Stimulated activated CD4-positive, alpha-beta T cell treated with anti-CD3 and anti-CD28 coated beads, Interleukin-1b, Interleukin-23, amount 100 ng/mL, for 1 hour (primary cell): ENCODE measurements around the gene TGFBRAP1.
A peak's percentile ranks its signal among the peaks of the same experiment; 100 is the strongest.

Source experiments
- DNase-seq, 2 donors: peaks; one replicate each; pipeline ENCODE4 v3.0.0-alpha.2; 2020; ENCODE audit warnings: low read depth in 2 of 2

Gene TGFBRAP1

GRCh38 chr2:105329561-105330495 is at the start of gene TGFBRAP1:
TSS of gene TGFBRAP1 (minus strand) at chr2:105329735. CDS start at chr2:105308301, 21,434 bp downstream.
- DNase-seq: peak in 1 of 2 donors; percentile 29

DNA sequence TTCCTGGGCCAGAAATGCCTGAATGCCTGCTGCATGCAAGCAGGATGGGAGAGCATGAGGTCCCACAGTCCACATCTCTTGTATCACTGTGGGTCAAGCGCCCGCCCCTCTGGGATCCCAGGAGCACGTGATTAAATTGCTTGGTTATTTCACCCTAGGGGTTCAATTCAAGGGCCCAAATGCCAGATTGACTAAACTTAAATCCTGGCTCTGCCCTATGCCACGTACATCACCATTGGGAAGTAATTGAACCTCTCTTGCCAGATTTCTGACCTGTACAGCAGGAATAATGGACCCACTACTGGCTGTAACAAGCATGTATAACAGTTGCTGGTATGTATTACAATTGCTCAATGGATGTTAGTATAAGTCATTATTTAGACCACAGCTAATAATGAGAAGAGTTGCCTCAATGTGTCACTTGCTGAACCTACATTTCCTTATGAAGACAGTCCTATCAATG is 49.4 kb upstream of the TGFBRAP1 start:
- DNase-seq: no peak

DNA sequence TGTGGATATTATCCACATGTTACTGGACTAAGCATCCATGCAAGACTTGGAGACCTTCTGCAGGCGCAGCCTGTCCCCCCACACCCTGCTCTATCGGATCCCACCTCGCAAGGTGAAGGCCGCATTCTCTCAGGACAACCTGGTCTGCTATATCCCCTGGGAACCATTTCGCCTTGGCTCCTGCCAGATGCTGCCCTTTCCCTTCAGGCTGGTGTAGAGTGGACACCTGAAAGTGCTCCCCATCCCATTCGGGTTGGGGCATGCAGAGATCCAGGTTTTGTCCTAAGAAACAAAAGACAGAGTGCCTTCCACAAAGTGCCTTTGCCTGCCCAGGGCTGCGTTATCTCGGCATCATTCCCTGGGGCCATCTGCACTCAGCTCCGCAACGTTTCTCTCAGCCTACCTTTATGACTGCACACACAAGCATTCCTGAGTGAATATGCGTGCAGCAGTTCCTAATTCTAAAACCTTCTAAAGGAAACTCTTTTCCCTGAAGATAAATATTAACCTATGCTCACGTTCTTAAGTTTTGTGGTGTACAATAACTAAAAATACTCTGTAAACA is 48.8 kb upstream of the TGFBRAP1 start:
- DNase-seq: no peak

GRCh38 chr2:105377871-105378270 is 48.3 kb upstream of the TGFBRAP1 start:
- DNase-seq: no peak

- no peak for DNase-seq
Observed at GRCh38 chr2:105376789-105377240, 47.3 kb upstream of the TGFBRAP1 start.

- DNase-seq: no peak
Observed at GRCh38 chr2:105376010-105376409, 46.5 kb upstream of the TGFBRAP1 start.

- DNase-seq: no peak
Observed at GRCh38 chr2:105375001-105375561, 45.5 kb upstream of the TGFBRAP1 start.

GRCh38 chr2:105373895-105374401 is 44.4 kb upstream of the TGFBRAP1 start:
- no peak for DNase-seq

- no peak for DNase-seq
Observed at GRCh38 chr2:105373344-105373781, 43.8 kb upstream of the TGFBRAP1 start.

- no peak for DNase-seq
Observed at GRCh38 chr2:105371810-105372209, 42.3 kb upstream of the TGFBRAP1 start.

DNA sequence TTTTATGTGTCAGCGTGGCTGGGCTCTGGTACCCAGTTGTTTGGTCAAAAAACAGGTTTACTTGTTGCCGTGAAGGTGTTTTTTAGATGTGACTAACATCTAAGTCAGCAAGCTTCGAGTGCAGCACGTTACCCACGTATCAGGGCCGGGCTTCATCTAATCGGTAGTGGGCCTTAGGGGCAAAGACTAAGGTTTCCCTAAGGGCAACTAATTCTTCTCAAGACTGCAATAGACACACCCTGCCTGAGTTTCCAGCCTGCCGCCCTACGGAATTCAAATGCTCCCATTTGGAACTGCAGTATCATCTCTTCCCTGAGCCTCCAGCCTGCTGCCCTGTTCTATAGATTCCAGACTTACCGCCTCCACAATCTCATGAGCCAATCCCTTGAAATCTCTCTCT is 41.6 kb upstream of the TGFBRAP1 start:
- DNase-seq: no peak

DNA sequence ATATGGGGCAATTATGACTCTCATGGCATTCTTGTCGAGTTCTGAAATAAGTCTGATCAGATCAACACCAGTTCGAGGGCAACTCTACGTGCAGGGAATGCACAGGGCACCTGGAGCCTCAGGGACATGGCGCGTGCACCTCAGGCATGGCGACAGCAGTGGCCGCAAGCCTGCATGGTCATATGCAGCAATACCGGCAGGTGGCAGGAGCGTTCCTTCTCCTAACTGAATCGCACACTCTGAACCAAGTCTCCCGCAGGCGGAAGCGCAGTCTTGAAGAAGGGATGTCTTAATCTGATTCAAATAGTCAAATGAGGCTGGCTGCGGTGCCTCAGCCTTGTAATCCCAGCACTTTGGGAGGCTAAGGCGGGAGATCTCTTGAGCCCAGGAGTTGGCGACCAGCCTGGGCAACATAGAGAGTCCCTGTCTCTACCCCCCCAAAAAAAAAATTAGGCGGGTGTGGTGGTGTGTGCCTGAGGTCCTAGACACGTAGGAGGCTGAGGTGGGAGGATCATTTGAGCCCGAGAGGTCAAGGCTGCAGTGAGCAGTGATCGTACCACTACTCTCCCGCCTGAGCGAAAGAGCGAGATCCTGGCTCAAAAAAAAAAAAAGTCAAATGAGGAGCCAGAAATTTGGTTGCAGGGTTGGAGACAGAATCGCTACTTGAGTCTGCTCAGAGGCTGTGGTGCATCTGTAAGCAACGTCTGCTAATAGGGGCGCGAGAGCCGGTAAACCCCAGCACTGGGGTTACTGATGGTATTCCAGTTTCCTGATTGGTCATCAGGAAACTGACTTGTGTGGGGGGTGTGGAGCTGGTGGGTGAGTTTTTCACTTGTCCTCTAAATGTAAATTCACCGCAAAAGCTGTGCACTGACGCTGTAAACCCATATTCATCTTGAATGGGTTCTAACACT is 40.5 kb upstream of the TGFBRAP1 start:
- DNase-seq: peak; percentile 67 to 77

DNA sequence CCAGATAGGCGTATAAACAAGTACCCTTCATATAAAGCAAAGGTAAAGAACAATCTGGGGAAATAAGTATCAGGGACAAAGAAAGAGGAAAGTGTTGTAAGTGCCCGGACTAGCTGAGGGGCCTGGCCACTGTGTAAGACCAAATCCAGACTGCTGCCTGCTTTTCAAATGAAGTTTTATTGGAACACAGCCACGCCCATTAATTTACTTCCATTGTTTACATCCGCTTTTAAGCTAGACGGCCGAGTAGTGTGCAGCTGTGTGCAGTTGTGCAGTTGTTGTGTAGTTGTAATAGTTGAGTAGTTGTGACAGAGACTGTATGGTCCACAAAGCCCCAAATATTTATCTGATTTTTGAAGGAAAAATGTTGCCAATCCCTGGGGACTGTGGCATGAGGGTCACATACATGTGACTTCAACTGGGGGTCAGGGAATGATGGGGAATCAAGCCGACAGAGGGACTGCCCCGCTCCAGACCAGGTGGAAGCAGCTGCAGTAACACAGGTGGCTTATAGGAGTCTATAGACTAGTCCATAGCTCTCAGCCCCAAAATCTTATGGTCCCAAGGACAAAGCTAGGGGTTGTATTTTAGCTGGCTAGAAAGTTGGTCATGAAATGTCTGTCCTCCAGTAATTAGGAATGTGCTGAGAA is 39.3 kb upstream of the TGFBRAP1 start:
- no peak for DNase-seq

GRCh38 chr2:105365206-105365605 is 35.7 kb upstream of the TGFBRAP1 start:
- no peak for DNase-seq

DNA sequence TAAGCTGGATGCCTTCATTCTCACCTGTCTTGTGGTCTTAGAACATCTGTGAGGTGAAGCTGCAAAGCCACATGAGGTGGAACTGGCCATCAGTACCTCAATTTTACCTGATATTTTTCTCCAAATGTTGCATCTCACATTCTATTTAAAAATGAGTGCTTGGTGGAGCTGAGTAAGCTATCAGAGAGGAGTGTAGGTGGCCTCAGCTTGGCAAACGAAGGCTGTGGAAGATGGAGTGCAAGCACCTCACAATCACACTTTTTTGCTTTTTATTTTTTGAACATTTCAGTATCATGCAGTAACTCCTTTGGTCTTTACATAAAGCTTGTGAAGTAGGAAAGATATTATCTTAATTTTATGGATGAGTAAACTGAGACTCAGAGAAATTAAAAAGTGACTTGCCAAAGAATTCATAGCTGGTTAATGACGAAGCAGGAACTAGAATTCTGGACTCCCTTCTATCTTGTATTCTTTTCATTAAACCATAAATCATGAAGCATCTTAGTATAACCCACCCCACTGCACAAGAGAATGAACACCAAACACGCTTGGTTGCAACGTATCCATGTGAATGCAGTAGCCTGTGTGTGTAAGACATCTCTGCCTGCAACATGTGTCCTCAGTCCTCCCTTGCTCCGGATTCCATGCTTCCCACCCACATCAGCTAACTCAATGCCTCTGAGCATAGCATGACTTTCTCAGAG is 35.1 kb upstream of the TGFBRAP1 start:
- no peak for DNase-seq

- no peak for DNase-seq
Observed at GRCh38 chr2:105362862-105363591, 33.5 kb upstream of the TGFBRAP1 start.

DNA sequence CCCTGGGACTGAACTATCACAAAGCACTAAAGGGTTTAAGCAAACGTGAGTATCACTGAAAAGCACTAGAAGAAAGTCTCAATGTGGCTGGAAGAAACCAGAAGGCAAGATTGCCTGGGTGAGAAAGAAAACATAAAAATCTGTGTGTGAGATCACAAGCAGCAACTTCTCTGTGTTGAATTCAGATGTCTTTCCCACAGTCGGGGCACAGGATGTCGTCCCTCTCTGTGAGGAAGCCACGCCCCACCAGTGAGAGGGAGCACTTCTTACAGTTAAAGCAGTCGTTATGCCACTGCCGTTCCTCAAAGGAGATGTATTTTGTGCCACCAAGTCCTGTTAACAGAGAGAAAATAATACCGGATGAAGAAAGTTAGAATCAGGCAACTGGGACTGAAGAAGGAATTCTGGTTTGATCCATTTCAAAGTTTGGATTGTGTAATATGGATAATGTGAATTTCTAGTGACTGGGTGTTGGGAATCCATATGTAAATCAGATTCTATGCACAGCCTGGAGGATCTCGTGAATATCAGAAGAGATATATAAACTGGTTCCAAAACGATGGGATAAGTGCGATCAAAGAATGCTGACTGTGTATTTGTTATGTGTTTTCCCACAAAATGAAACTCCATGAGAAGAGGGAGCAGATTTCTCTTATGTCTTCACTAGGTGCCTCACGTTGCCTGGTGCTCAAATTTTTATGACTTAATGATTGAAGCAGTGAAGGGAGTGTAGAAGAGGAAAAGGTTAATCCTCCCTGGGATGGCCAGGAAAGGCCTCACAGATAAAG is 31.8 kb upstream of the TGFBRAP1 start:
- DNase-seq: no peak

DNA sequence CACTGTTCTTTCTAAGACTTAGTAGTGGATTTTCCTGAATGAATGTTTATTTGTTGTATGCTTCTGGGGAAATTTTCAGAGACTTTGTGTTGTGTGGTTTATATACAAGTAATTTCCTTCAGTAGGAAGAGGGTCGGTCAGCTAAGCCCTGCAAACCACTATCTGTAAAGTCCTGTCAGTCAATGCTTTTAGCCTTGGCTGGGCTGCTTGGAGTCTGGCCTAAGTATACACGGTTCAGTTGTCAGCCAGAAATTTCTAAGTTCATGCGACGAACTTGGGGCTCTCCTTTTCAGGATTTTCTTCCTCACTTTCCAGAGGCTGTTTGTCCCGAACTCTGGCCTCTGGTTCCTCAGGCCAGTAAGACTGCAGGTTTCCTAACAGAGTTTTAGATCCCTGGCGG is 29.1 kb upstream of the TGFBRAP1 start:
- no peak for DNase-seq

DNA sequence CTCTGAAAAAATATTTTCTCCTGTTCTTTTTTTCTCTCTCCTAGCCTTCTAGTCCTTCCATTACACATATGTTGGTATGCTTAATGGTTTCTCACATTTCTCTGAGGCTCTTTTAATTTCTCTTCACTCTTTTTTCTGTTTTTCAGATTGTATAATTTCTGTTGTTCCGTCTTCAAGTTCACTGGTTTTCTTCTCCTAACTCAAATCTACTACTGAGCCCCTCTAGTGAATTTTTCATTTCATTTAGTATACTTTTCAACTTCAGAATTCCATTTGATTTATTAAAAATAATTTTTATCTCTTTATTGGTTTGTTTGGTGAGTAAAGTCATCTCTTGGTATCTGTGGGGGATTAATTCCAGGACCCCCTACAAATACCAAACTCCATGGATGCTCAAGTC is 27.6 kb upstream of the TGFBRAP1 start:
- no peak for DNase-seq
